ENCODE results near the gene TAB2.

Gene TAB2

DNA sequence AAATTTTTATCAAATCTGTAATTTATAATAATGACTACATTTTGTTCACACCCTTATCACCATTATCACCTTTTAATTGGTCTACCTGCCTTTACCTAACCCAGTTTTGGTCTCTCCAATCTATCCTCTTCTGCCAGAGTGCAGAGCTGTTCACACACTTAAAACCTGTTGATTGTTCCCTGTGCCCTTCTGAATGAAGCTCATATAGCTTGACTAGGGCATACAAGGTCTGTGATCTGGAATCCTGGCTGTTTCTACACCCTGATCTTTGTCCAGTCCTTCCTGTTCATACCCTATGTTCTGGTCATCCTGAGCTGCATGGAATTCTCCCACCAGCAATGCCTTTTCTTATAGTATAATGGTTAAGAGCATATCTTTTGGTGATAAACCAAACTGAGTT, 53.6 kb downstream of the TAB2 start:
- no peak for DNase-seq (ENCODE audit: low read depth in 2 of 2)

DNA sequence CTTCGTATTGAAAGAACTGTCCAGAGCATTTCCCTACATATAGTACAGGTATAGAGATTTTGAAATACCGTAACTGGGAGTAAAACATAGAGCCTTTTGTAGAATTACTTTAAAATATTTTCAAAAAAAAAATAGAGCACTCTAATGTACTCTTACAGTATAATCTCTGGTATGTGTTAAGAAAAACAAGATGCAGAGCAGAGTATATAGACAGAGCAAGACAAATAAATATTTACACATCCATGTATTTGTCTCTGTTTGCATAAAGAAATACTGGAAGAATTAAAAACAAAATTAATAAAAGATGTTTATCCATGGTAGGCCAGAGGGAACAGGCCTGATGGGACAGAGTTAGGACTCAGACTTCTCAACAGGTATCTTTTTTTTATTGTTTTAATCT, 54.5 kb downstream of the TAB2 start:
- no peak for DNase-seq (ENCODE audit: low read depth in 2 of 2)

DNA sequence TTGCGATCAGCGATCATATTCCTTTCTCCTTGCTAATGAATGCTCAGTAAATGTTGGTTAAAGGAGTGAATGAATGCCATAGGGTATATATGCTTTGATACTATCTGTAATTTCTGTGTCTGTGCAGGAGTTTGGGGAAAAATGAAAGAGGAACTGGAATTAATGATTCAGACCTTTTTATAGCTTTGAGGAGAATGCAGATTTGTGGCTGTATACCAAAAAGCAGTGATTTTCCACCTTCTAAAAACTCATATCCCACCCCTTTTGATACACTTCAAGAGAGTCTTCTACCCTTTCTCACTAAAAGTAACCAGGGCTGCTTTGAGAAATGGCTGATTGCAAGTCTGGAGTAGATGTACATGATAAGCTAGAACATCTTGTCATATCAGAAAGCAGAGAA, 56.0 kb downstream of the TAB2 start:
- DNase-seq (ENCODE audit: low read depth in 2 of 2): no peak

DNA sequence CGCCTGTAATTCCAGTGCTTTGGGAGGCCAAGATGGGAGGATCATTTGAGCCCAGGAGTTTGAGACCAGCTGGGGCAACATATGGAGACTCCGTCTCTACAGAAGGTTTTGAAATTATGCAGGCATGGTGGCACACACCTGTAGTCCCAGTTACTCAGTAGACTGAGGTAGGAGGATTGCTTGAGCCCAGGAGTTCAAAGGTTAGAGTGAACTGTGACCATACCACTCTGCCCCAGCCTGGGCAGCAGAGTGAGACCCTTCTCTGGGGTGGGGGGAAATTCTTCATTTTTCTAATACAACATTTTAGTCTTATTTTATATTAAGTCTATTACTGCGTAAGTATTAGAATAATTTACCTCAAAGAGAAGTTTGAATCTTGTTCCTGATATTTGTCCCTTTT, 62.5 kb downstream of the TAB2 start:
- no peak for DNase-seq (ENCODE audit: low read depth in 2 of 2)

DNA sequence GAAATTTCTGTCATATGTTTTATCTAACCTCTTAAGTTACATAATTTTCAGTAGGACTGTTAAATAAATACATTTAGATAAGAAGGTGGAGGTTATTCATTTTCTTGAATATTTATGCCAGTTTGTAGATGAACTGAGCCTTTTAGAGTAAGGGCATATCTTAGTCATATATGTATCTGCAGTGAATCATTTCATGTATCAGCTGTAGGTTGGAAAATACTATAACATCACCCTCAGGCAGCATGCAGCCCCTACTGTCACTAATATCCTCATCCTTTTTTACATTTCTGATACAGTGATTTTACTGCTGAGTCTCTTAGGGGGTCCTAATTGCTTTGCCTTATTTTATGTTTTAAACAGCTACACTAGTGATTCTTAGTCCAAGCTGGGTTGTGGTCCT, 63.0 kb downstream of the TAB2 start:
- no peak for DNase-seq (ENCODE audit: low read depth in 2 of 2)

DNA sequence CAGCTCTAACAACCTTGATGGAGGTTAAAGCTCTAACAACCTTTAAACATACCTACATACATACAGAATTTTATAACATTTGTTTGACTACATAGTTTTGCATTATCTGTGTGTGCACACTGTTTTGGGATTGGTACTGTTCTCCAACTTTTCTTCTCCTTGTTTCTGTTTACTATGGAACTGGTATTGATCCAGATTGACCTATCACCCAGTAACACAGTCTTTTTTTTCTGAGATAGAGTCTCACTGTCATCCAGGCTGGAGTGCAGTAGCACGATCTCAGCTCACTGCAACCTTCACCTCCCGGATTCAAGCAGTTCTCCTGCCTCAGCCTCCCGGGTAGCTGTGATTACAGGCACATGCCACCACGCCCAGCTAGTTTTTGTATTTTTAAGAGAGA, 65.9 kb downstream of the TAB2 start:
- DNase-seq (ENCODE audit: low read depth in 2 of 2): no peak

DNA sequence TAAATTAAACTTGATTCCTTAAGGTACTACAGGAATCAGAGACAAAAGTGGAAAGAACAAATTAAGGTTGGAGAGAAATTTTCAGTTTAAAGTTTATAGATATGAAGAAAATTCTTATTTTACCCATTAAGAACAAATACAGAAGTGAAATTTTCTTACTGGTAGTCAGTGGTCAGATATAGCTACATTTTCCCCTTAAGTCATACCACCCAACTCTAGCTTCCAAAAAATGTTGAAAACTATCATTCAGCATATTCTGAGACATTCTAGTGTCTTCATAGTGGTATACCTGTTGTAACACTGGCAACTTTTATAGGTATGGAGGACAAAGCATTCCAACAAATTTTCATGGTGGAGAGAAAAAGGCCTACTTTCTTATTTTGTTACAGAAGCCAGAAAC, 67.0 kb downstream of the TAB2 start:
- no peak for DNase-seq (ENCODE audit: low read depth in 2 of 2)

DNA sequence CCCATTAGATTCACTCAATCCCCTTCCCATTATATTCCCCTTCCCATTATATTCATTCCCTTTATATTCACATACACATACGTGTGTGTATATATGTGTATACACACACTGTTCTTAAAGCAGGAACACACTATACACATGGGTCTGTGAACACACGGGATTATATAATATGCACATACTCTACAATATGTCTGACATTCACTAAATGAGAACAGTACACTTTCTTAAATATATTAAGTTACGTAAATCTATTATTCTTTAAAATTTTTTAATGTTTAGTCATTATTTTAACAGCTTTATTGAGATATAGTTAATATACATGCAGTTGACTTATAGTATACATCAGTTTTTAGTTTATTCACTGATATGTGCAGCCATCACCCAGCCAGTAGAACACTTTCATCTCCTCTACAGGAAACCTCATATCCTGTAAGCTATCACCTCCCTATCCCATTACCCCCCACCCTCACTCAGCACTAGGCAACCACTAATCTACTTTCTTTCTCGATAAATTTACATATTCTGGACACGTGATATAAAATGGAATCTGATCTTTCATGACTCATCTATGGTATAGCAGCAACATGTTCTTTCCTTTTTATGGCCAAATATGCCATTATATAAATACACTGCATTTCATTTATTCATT, 68.6 kb downstream of the TAB2 start:
- DNase-seq (ENCODE audit: low read depth in 2 of 2): no peak

DNA sequence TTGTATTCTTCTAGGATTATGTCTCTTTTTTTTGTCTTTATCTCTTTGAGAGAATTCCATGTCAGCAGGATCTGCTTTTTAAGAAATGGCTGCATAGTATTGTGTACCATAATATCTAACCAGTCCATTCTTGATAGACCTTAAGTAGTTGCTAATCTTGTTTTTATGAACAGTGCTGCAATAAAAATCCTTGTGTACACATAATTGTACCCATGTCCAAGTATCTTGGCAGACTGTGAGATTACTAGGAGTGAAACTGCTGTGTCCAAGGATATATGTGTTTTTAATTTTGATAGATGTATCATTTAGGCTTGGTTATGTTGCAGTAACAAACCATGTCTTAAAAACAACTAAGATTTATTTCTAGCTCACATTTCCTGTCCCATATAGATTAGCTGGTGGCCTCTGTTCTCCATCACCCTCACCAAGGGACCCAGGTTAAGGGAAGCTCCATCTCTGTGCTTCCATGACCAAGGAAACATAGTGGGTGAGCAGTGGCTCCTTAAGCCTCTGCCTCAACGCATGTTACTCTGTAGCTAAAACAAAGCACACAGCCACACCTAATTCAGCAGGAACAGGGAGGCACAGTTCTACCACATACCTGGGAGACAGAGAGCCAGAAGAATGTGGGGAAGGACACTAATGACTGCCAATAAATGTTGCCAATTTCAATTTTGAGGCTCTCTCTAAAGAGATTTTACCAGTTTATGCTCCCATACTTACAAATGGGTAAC, 70.4 kb downstream of the TAB2 start:
- DNase-seq (ENCODE audit: low read depth in 2 of 2): no peak

DNA sequence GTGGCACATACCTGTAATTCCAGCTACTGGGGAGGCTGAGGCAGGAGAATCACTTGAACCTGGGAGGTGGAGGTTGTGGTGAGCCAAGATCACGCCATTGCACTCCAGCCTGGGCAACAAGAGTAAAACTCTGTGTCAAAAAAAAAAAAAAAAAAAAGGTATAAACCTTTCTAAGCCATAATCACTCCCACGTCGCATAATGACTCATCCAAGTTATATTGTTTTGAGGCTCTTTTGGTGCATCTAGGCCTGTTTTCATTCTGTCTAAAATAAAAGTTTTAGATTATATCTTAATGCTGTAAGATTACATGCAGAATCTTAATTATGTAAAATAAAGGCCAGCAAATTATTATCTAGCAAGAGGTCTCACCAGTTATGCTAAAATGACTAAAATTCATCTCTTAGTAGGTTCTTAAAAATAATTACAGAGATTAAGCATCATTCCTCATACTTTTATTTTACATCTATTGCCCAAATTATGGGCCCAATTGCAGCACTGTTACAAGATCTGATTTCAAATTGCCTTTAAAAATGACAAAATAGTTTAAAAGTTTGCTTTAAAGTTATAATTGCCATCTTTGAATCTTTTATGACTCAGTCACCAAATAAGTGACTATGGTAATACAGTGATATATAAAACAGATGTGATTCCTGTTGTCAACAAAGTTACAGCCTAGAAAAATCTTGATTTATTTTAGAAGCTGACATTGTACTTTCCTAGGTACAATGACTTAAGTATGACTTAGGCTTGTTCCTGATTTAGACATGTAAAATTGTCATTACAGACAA, 72.2 kb downstream of the TAB2 start:
- no peak for DNase-seq (ENCODE audit: low read depth in 2 of 2)

DNA sequence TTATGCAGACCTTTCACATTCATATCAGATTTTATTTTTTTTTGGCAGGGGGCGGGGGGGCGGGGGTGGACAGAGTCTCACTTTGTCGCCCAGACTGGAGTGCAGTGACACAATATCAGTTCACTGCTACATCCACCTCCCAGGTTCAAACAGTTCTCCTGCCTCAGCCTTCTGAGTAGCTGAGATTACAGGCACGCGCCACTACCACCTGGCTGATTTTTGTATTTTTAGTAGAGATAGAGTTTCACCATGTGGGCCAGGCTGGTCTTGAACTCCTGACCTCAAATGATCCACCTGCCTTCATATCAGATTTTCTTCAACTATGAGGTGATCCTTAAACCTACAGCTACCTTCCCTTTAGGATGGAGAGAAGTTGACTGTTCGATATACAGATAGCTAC, 74.6 kb downstream of the TAB2 start:
- DNase-seq (ENCODE audit: low read depth in 2 of 2): no peak

DNA sequence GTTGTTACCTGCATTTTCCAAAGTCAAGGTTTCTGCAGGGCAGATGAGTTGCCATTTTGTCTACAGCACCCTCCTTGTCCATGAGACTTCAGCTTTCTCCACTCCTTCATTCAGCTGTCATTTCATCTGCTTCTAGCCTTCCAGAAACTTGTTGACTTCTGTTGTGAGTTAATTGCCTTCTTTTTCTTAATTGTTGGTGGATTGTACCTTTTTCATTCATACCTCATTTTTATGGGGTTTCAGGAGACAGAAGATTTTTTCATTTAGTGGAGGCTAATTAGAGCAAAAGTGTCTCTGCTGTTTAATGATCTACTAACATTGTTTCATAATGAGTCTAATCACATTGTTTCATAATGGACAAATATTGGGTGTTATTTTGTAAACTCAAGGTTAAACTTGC, 75.0 kb downstream of the TAB2 start:
- DNase-seq (ENCODE audit: low read depth in 2 of 2): no peak

DNA sequence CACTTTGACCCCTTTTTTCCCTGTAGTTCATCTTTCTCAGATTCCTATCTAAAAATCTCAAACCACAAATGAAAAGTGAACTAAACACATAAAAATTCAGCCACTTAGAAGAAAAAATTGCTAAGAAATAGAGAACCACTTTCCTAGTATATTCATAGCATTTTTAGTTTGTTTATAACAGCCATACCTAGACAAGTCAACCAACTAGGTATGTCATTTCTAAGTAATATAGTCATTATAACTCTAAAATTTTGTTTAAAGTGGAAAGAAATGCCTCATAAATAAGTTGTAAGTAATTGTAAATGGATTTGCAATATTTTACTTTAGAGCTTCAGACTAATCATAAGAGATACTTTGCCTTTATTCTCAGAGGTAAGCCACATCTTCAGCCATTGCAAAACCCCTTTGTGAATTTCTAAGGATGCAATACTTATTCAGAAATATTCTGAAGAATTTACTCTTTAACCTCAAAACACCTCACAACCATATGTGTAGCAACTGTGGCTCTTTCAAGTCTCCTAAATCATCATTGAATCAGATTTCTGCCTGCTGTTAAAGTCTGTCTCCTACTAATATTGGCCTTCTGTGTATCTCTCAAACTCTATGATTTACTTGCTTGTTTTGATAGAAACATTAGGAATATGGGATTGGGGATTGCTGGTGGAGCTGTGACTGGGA, 75.6 kb downstream of the TAB2 start:
- DNase-seq (ENCODE audit: low read depth in 2 of 2): no peak

DNA sequence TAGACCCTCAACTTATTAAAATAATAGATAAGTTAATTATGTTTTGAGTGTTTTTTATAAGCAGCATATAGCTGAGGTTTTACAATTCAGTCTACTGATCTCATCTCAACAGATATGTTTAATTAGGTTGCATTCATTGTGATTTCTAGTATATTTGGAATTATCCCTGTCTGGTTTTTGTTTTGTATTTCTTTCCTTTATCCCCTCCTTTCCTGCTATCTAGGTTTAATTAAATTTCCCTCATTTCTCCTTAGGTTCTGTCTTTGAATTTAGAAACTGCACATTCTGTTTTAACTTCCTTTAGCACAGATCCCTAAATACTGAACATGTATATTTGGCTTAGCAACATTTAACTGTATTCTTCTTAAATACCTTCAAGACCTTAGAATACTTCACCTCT, 77.7 kb downstream of the TAB2 start:
- no peak for DNase-seq (ENCODE audit: low read depth in 2 of 2)

DNA sequence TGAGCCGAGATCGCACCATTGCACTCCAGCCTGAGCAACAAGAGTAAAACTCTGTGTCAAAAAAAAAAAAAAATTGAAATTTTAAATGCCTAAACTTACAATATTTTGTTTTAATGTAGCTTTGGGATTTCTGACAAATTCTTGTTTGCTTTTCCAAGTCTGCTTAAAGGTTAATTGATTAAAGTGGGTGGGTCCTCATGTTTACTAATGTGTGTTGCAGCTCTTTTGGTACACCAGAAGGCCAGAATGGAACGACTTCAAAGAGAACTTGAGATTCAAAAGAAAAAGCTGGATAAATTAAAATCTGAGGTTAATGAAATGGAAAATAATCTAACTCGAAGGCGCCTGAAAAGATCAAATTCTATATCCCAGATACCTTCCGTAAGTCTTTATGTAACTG, 79.9 kb downstream of the TAB2 start:
- DNase-seq (ENCODE audit: low read depth in 2 of 2): no peak

DNA sequence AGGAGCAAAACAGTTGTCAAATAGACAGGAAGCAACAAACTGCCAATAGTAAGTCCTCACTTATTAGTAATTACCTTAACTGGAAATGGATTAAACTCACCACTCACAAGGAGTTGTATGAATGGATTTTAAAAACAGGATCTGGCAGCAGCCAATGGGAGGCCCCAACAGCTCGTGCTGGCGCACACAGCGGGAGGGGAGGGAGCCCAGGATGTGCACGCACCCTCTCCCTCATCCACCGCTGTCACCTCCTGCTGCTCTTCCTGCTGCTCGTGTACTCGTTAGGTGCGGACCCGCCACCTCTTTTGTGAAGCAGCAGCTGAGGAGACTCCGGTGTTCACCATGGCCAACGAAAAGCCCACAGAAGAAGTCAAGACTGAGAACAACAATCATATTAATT, 82.5 kb downstream of the TAB2 start, which contains the start of gene SUMO4:
SUMO4 (plus strand) TSS at position 213 of the 400 bp plus-strand sequence; CDS start at position 343, 130 bp downstream.
- no peak for DNase-seq (ENCODE audit: low read depth in 2 of 2)

DNA sequence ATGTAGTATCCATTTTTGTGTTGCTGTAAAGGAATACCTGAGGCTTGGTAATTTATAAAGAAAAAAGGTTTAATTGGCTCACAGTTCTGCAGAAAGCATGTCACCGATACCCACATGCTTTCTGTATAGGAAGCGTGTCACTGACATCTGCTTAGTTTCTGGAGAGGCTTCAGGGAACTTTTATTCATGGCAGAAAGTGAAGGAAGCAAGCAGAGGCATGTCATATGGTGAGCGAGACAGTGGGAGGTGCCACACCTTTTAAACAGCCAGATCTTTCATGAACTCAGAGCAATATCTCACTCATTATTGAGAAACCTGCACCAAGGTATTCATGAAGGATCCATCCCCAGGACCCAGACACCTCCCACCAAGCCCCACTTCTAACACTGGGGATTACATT, 86.0 kb downstream of the TAB2 start:
- no peak for DNase-seq (ENCODE audit: low read depth in 2 of 2)

DNA sequence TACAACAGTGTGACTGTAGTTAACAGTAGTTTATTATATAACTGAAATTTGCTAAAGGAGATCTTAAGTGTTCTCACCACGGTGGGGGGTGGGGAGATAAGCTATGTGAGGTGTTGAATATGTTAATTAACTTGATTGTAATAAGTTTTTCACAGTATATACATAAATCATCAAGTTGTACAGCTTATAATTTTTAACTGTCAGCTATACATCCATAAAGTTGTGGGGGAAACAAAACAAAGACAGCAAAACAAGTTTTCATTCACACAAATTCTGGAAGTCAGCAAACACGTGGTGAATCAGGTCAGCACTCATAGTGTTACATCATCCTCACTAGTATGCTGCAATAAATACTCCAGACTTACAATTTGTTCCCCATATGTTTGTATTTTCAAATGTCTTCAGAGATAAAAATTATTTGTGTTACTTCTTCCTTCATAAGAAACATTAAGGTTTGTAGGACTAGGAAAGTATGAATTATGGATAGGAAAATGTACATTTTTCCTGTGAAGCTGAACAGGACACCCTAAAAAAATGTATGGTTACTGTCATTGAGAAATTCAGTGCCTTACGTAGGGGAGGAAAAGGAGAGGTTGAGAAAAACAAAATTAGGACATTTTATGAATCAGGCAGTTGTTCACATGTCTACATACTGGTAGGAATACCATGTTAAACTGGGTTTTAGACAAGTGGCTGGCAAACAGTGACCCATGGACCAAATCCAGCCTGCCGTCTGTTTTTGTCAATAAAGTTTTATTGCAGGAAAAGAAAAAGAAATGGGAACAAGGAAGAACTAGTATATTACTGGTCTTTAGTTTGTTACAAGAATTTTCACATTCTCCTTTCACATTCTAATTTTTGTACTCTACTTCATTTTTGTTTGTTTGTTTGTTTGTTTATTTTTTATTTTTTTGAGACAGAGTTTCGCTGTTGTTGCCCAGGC, 88.6 kb downstream of the TAB2 start:
- no peak for DNase-seq (ENCODE audit: low read depth in 2 of 2)

DNA sequence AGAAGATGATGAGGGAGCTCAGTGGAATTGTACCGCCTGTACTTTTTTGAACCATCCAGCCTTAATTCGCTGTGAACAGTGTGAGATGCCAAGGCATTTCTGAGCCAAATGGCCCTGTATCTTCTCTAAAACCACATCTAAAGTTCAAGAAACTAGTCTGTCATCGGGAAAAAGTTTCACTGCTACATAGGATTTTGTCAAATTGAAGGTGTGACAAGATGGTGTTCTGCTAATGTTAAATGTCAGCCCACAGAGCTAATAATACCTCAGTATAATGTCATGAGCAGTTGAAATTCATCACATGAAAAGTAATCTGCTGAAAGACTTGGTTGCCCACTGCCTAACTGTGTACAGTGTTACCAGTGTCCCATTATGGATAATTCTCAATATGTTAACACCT, 92.1 kb downstream of the TAB2 start:
- no peak for DNase-seq (ENCODE audit: low read depth in 2 of 2)

DNA sequence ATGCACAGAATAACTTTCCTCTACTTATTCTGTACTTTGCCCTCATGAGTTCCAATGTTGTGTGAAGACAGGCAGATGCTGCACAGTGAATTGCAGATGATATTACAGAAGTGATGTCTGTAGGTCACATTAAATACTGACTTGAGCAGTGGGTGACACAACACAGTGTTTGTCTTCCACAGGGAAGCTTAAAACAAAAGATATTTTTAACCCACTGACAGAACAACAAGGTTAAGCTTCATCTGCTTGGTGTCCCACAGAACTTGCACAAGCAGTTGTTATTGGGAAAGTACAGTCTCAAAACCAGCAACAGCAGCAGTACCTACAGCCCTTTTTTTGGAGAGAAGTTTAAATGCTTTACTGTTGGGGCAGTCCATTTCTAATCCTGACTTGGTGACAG, 93.0 kb downstream of the TAB2 start:
- no peak for DNase-seq (ENCODE audit: low read depth in 2 of 2)

DNA sequence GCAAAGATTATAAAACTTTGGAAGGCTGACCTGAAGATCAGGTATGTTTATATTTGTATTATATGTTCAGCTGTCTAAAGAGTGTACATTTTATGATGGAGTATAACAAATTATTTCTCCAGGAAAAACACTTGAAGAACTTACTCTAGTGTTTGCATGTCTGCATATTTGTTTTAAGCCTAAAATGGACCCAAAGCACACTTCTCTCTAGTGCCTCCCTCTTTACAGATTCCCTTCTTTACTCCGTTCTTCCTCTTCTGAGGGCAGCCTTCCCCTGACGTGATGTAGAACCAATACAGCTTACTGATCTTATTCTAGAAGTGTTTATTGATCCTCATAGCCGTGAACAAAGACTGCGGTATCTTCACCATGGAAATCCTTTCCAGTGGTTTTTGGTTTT, 96.5 kb downstream of the TAB2 start:
- no peak for DNase-seq (ENCODE audit: low read depth in 2 of 2)

Data from stimulated activated CD4-positive, alpha-beta T cell treated with anti-CD3 and anti-CD28 coated beads, Interleukin-1b, Interleukin-23, amount 100 ng/mL, for 4 hours (primary cell).